Gastroesophageal sphincter (tissue), 4 donors: ENCODE measurements around the gene WDR70. TPM values are rescaled to one million over a fixed set of nuclear protein-coding genes. Genes with fewer than 3 reads are reported as not detected.
"Not testable (repeated sequence)": the region's sequence is repeated elsewhere in the genome, so short reads cannot be mapped to it uniquely, and the experiment has no call there.

Experiments
- ATAC-seq: fragments of 150-250 bp; one replicate; pipeline ENCODE4 v1.9.1; 2016; ENCODE audit warnings: mild to moderate bottlenecking, moderate library complexity
- H3K27ac ChIP-seq, 4 donors: fragments of 200-600 bp; sonication (generic) in 3 of 4; 1 replicate in 3 of 4; 2 replicates in 1 of 4; pipeline ENCODE4 v1.5.1; 2016 to 2019
- H3K27me3 ChIP-seq: fragments of 200-600 bp; sonication (generic); one replicate; pipeline ENCODE4 v1.5.1; 2019
- H3K36me3 ChIP-seq, 2 donors: fragments of 200-600 bp; sonication (generic); one replicate each; pipeline ENCODE4 v1.5.1; 2019; ENCODE audit warnings: control low read depth in 1 of 2
- H3K4me1 ChIP-seq, 3 donors: fragments of 200-600 bp; sonication (generic); 1 replicate in 2 of 3; 2 replicates in 1 of 3; pipeline ENCODE4 v1.5.1; 2016 to 2019; ENCODE audit warnings: control low read depth in 2 of 3
- H3K4me3 ChIP-seq, 2 donors: fragments of 200-600 bp; sonication (generic); one replicate each; pipeline ENCODE4 v1.5.1; 2019; ENCODE audit warnings: mild to moderate bottlenecking in 1 of 2, moderate library complexity in 1 of 2
- H3K9me3 ChIP-seq, 3 donors: fragments of 200-600 bp; sonication (generic); one replicate each; pipeline ENCODE4 v1.5.1; 2017 to 2019; ENCODE audit warnings: control low read depth in 2 of 3
- EP300 ChIP-seq: sonication (generic); formaldehyde crosslinking; IDR thresholded peaks from one replicate; pipeline ENCODE4 v1.6.1; 2017; ENCODE audit warnings: antibody characterized with exemption, mild to moderate bottlenecking
- POLR2A ChIP-seq, 2 donors: fragments of 450-650 bp; IDR thresholded peaks; one replicate each; pipeline ENCODE4 v1.6.1; 2017; ENCODE audit warnings: antibody characterized with exemption in 2 of 2, mild to moderate bottlenecking in 2 of 2, moderate library complexity in 1 of 2
- POLR2AphosphoS5 ChIP-seq: sonication (generic); formaldehyde crosslinking; IDR thresholded peaks from one replicate; pipeline ENCODE4 v1.6.1; 2017; ENCODE audit warnings: antibody characterized with exemption
- WGBS, 2 donors: methylation state at CpG; one replicate each; pipeline ENCODE4 v1.1.5; 2018; ENCODE audit warnings: low coverage in 1 of 2; 5-methylcytosine and 5-hydroxymethylcytosine counted together
- total RNA-seq, 4 donors: library from RNA; depleted of rRNA; stranded (reverse); fragments of >200 nt; gene quantifications; one replicate each; pipeline ENCODE4 v1.1.0, GENCODE V29; 2016
- TF ChIP-seq, protein P1 (sequence below), 4 experiments: fragments of 200-600 bp in 2 of 4; fragments of 450-650 bp in 2 of 4; sonication (generic) in 1 of 4; IDR thresholded peaks; one replicate each; pipeline ENCODE4 v1.5.1; 2017 to 2019; ENCODE audit warnings: antibody characterized with exemption in 4 of 4, mild to moderate bottlenecking in 2 of 4, moderate library complexity in 2 of 4

Gene WDR70
- total RNA-seq, 4 donors from 2014 or later = 15.5 to 24.3 (median 22.2) TPM

GRCh38 chr5:37370864-37371726 is 8.0 kb upstream of the WDR70 start, which contains the start of gene NUP155:
Gene NUP155 (minus strand): TSS chr5:37371106. CDS start chr5:37370977, 129 bp downstream.
- 1 to 3% methylated on average over 42 to 47 of the region's 49 CpGs for WGBS, 2 donors
- H3K4me1 ChIP-seq = peaks cover 3 to 50% (median 17%) of the 10 kb centered on the region in 3 donors
- TF ChIP-seq, protein P1, sequence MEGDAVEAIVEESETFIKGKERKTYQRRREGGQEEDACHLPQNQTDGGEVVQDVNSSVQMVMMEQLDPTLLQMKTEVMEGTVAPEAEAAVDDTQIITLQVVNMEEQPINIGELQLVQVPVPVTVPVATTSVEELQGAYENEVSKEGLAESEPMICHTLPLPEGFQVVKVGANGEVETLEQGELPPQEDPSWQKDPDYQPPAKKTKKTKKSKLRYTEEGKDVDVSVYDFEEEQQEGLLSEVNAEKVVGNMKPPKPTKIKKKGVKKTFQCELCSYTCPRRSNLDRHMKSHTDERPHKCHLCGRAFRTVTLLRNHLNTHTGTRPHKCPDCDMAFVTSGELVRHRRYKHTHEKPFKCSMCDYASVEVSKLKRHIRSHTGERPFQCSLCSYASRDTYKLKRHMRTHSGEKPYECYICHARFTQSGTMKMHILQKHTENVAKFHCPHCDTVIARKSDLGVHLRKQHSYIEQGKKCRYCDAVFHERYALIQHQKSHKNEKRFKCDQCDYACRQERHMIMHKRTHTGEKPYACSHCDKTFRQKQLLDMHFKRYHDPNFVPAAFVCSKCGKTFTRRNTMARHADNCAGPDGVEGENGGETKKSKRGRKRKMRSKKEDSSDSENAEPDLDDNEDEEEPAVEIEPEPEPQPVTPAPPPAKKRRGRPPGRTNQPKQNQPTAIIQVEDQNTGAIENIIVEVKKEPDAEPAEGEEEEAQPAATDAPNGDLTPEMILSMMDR (IDR thresholded peaks at IDR 0.05) = peak in 1 of 4 experiments; percentile 25
- TF ChIP-seq POLR2A (IDR thresholded peaks at IDR 0.05) (peak; percentile 48 to 64), POLR2AphosphoS5 (peak; percentile 93), EP300 (no peak)
- peak; percentile 98 for ATAC-seq
- H3K9me3 ChIP-seq = no peaks in the 10 kb centered on the region
- H3K27ac ChIP-seq = peak within 1 kb of the TSS; percentile 68 to 89 (median 88)
- H3K27me3 ChIP-seq = no peaks in the 10 kb centered on the region
- peak within 1 kb of the TSS; percentile 60 to 69 for H3K4me3 ChIP-seq
- H3K36me3 ChIP-seq = no peaks in the 10 kb centered on the region

DNA sequence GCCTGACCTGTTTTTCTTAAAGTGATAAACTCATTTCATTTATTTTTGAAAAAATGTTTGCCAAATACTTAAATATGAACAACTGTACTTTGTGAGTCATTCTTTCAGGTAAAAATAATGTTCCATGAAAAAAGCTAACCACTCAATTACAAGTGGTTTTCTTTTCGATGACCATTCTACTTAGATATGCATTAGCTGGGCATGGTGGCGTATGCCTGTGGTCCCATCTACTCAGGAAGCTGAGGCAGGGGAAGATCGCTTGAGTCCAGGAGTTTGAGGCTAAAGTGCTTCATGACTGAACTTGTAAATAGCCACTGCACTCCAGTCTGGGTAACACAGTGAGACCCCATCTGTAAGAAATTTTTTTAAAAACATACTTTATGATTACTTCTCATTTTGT is 4.0 kb upstream of the WDR70 start:
- H3K4me3 ChIP-seq = no peak overlapping the region
- peaks cover 0 to 21% (median 3%) of the 10 kb centered on the region in 3 donors for H3K4me1 ChIP-seq
- WGBS, 2 donors = 85 to 89% methylated on average over 3 of the region's 3 CpGs
- TF ChIP-seq POLR2AphosphoS5 (no peak), POLR2A (IDR thresholded peaks at IDR 0.05) (no peak), EP300 (no peak)
- TF ChIP-seq, protein P1 (IDR thresholded peaks at IDR 0.05) = no peak
- ATAC-seq = no peak
- H3K27me3 ChIP-seq = no peaks in the 10 kb centered on the region
- H3K9me3 ChIP-seq = no peaks in the 10 kb centered on the region
- no peaks in the 10 kb centered on the region for H3K36me3 ChIP-seq
- no peak overlapping the region for H3K27ac ChIP-seq

- H3K27me3 ChIP-seq, H3K4me3 ChIP-seq, ATAC-seq, H3K27ac ChIP-seq, H3K9me3 ChIP-seq: not testable (repeated sequence)
- peaks cover 0 to 23% (median 10%) of the 10 kb centered on the region in 3 donors for H3K4me1 ChIP-seq
- peaks cover 0 to 24% of the 10 kb centered on the region in 2 donors for H3K36me3 ChIP-seq
- WGBS, 2 donors = 85 to 89% methylated on average over 1 to 6 of the region's 12 CpGs
Measured at GRCh38 chr5:37378066-37378465, 1.1 kb upstream of the WDR70 start.

- Histone ChIP-seq H3K27ac (no peak overlapping the region), H3K27me3 (no peaks in the 10 kb centered on the region), H3K4me3 (no peak overlapping the region), H3K4me1 (no peaks in the 10 kb centered on the region), H3K36me3 (peaks cover 0 to 55% of the 10 kb centered on the region in 2 donors), H3K9me3 (no peaks in the 10 kb centered on the region)
- TF ChIP-seq POLR2AphosphoS5 = no peak
- TF ChIP-seq EP300 = no peak
- TF ChIP-seq, protein P1 (IDR thresholded peaks at IDR 0.05) = no peak
- TF ChIP-seq POLR2A (IDR thresholded peaks at IDR 0.05) = no peak
- ATAC-seq = no peak
- 64 to 83% methylated on average over 3 of the region's 3 CpGs for WGBS, 2 donors
Measured at GRCh38 chr5:37391591-37391990, 12.5 kb downstream of the WDR70 start.

GRCh38 chr5:37396352-37396751 is 17.2 kb downstream of the WDR70 start:
- WGBS, 2 donors = 84 to 89% methylated on average over 4 to 5 of the region's 5 CpGs
- TF ChIP-seq POLR2A (IDR thresholded peaks at IDR 0.05) (no peak), EP300 (no peak), POLR2AphosphoS5 (no peak)
- TF ChIP-seq, protein P1 (IDR thresholded peaks at IDR 0.05) = no peak

More at GRCh38 chr5:37396352-37396751, 17.2 kb downstream of the WDR70 start:
- H3K9me3 ChIP-seq = no peaks in the 10 kb centered on the region
- H3K4me1 ChIP-seq = no peaks in the 10 kb centered on the region
- no peak for ATAC-seq
- H3K27me3 ChIP-seq = no peaks in the 10 kb centered on the region
- H3K36me3 ChIP-seq = peaks cover 0 to 88% of the 10 kb centered on the region in 2 donors
- no peak overlapping the region for H3K4me3 ChIP-seq
- no peak overlapping the region for H3K27ac ChIP-seq
